Neural crest cell (in vitro differentiated cells): ENCODE measurements around the gene RNF17. TPM values are rescaled to one million over a fixed set of nuclear protein-coding genes. Genes with fewer than 3 reads are reported as not detected.

Source experiments
- DNase-seq: peaks from one replicate; pipeline ENCODE4 v3.0.0; 2021; ENCODE audit warnings: low read depth, mixed read lengths, low spot score
- H3K27ac Mint-ChIP-seq: one replicate; pipeline ENCODE4 v1.8.0; 2021; ENCODE audit warnings: mild to moderate bottlenecking, mixed read lengths; ENCODE audit not compliant: unreplicated experiment
- H3K27me3 Mint-ChIP-seq: 2 replicates; pipeline ENCODE4 v1.8.0; 2021; ENCODE audit warnings: low read depth, mild to moderate bottlenecking, mixed read lengths
- H3K36me3 Mint-ChIP-seq: 2 replicates; pipeline ENCODE4 v1.8.0; 2021; ENCODE audit warnings: low read depth, mild to moderate bottlenecking, mixed read lengths
- H3K4me1 Mint-ChIP-seq: 2 replicates; pipeline ENCODE4 v1.8.0; 2021; ENCODE audit warnings: mixed read lengths
- H3K4me3 Mint-ChIP-seq: one replicate; pipeline ENCODE4 v1.8.0; 2021; ENCODE audit warnings: mild to moderate bottlenecking, mixed read lengths
- H3K9me3 Mint-ChIP-seq: 2 replicates; pipeline ENCODE4 v1.8.0; 2021; ENCODE audit warnings: mixed read lengths
- CTCF ChIP-seq: fragments of 200-600 bp; sonication (generic); conservative IDR thresholded peaks from 2 replicates; pipeline ENCODE4 v1.5.0; 2021; ENCODE audit warnings: antibody characterized with exemption, mild to moderate bottlenecking
- total RNA-seq: library from RNA; stranded (reverse); gene quantifications from 2 replicates; pipeline ENCODE4 v1.2.1, GENCODE V29; 2021

The RNF17 gene
- total RNA-seq, 1 donor from 2014 or later: not detected

- H3K9me3 Mint-ChIP-seq: no peaks in the 10 kb centered on the region
- no peaks in the 10 kb centered on the region for H3K36me3 Mint-ChIP-seq
- no peak for TF ChIP-seq CTCF
Observed at GRCh38 chr13:24718192-24718965, 45.6 kb upstream of the RNF17 start.

GRCh38 chr13:24719139-24719538 is 44.8 kb upstream of the RNF17 start:
- Mint-ChIP-seq H3K4me3 (no peak overlapping the region), H3K4me1 (peaks cover 9% of the 10 kb centered on the region), H3K27me3 (peaks cover 6% of the 10 kb centered on the region), H3K27ac (no peak overlapping the region), H3K9me3 (no peaks in the 10 kb centered on the region), H3K36me3 (no peaks in the 10 kb centered on the region)
- TF ChIP-seq CTCF: no peak
- no peak for DNase-seq

More at GRCh38 chr13:24718192-24718965, 45.6 kb upstream of the RNF17 start:
- Mint-ChIP-seq H3K27ac (no peak overlapping the region), H3K4me3 (no peak overlapping the region), H3K27me3 (peaks cover 6% of the 10 kb centered on the region), H3K4me1 (peaks cover 9% of the 10 kb centered on the region)
- no peak for DNase-seq

GRCh38 chr13:24723206-24723605 is 40.8 kb upstream of the RNF17 start:
- Mint-ChIP-seq H3K27me3 (peaks cover 6% of the 10 kb centered on the region), H3K4me3 (no peak overlapping the region)

GRCh38 chr13:24724714-24725113 is 39.3 kb upstream of the RNF17 start:
- no peak for DNase-seq
- no peaks in the 10 kb centered on the region for H3K4me1 Mint-ChIP-seq
- no peak overlapping the region for H3K4me3 Mint-ChIP-seq
- TF ChIP-seq CTCF: no peak
- H3K9me3 Mint-ChIP-seq: no peaks in the 10 kb centered on the region
- H3K27me3 Mint-ChIP-seq: peaks cover 6% of the 10 kb centered on the region
- no peaks in the 10 kb centered on the region for H3K36me3 Mint-ChIP-seq
- no peak overlapping the region for H3K27ac Mint-ChIP-seq

More at GRCh38 chr13:24723206-24723605, 40.8 kb upstream of the RNF17 start:
- no peak for DNase-seq
- no peak for TF ChIP-seq CTCF
- no peaks in the 10 kb centered on the region for H3K36me3 Mint-ChIP-seq
- no peak overlapping the region for H3K27ac Mint-ChIP-seq
- no peaks in the 10 kb centered on the region for H3K4me1 Mint-ChIP-seq
- no peaks in the 10 kb centered on the region for H3K9me3 Mint-ChIP-seq

- no peaks in the 10 kb centered on the region for H3K9me3 Mint-ChIP-seq
- H3K36me3 Mint-ChIP-seq: no peaks in the 10 kb centered on the region
- DNase-seq: no peak
- H3K4me3 Mint-ChIP-seq: no peak overlapping the region
- TF ChIP-seq CTCF: no peak
- H3K27me3 Mint-ChIP-seq: no peaks in the 10 kb centered on the region
- H3K4me1 Mint-ChIP-seq: no peaks in the 10 kb centered on the region
- H3K27ac Mint-ChIP-seq: no peak overlapping the region
Observed at GRCh38 chr13:24725379-24725778, 38.6 kb upstream of the RNF17 start.
